Activated CD4-positive, alpha-beta T cell treated with anti-CD3 and anti-CD28 coated beads for 36 hours (primary cell): ENCODE measurements around the gene KCNMA1. TPM values are rescaled to one million over a fixed set of nuclear protein-coding genes. Genes with fewer than 3 reads are reported as not detected.

Experiments
- ATAC-seq: fragments of 200-7000 bp; cut with Tn5 transposase; one replicate; pipeline ENCODE4 v1.10.0; 2021; ENCODE audit warnings: mild to moderate bottlenecking, moderate library complexity
- CTCF ChIA-PET: fragments of 350-600 bp; sonication (Branson Sonifier 250); formaldehyde crosslinking; loops from one replicate; lab custom pipeline; 2021; ENCODE audit warnings: antibody characterized with exemption; lab: Charles Lee
- POLR2A ChIA-PET: fragments of 350-600 bp; sonication (Branson Sonifier 250); formaldehyde crosslinking; loops from one replicate; lab custom pipeline; 2021; ENCODE audit warnings: antibody characterized with exemption, inconsistent platforms; lab: Charles Lee
- DNase-seq: peaks from one replicate; pipeline ENCODE4 v3.0.0-alpha.2; 2020
- H3K27ac Mint-ChIP-seq: one replicate; pipeline ENCODE4 v1.8.0; 2021; ENCODE audit warnings: mixed read lengths
- H3K27me3 Mint-ChIP-seq: one replicate; pipeline ENCODE4 v1.8.0; 2021; ENCODE audit warnings: mixed read lengths
- H3K36me3 Mint-ChIP-seq: one replicate; pipeline ENCODE4 v1.8.0; 2021; ENCODE audit warnings: low read depth, mixed read lengths
- H3K4me1 Mint-ChIP-seq: one replicate; pipeline ENCODE4 v1.8.0; 2021; ENCODE audit warnings: mixed read lengths
- H3K4me3 Mint-ChIP-seq: one replicate; pipeline ENCODE4 v1.8.0; 2021; ENCODE audit warnings: mild to moderate bottlenecking, moderate library complexity, mixed read lengths
- H3K9me3 Mint-ChIP-seq: one replicate; pipeline ENCODE4 v1.8.0; 2021; ENCODE audit warnings: low read depth, mixed read lengths
- intact Hi-C, 2 experiments: fragments of 100-400 bp; cut with DNase I in 1 of 2; cut with micrococcal nuclease in 1 of 2; formaldehyde crosslinking; loops; one replicate each; pipeline versions ENCODE4 v1.14.2 to v1.15.1; 2022 to 2024; cut with DNase I, micrococcal nuclease
- total RNA-seq, 2 experiments: library from RNA; stranded (reverse); gene quantifications; one replicate each; pipeline ENCODE4 v1.2.3, GENCODE V29; 2021

Gene KCNMA1
- total RNA-seq, 2 experiments from 2014 or later = 0.18 TPM; not detected in 1

DNA sequence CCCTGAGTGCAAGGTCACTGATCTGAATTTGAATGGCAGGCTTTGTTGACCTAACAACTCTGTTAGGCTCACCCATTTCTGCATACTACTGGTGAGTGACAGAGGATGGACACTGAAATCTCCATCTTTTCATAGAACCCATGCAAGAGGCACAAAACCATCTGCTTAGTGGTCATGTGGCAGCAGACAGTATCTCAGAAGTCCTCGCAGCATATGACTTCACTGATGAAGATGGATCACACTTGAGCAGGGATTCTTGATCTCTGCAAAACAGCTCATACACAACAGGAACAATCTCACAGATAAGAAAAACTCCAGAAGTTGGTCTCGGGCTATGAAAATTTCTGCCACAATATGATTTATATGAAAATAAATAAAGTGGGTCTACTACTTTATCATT is 487.9 kb downstream of the KCNMA1 start:
- H3K9me3 Mint-ChIP-seq = no peaks in the 10 kb centered on the region
- ATAC-seq (no peak), DNase-seq (no peak)
- intact Hi-C loops = no loop called here
- H3K27ac Mint-ChIP-seq = no peak overlapping the region
- H3K4me1 Mint-ChIP-seq = no peaks in the 10 kb centered on the region
- H3K36me3 Mint-ChIP-seq = no peaks in the 10 kb centered on the region
- no peak overlapping the region for H3K4me3 Mint-ChIP-seq
- peaks cover 2% of the 10 kb centered on the region for H3K27me3 Mint-ChIP-seq
- ChIA-PET CTCF (no interaction called here), POLR2A (no interaction called here)

DNA sequence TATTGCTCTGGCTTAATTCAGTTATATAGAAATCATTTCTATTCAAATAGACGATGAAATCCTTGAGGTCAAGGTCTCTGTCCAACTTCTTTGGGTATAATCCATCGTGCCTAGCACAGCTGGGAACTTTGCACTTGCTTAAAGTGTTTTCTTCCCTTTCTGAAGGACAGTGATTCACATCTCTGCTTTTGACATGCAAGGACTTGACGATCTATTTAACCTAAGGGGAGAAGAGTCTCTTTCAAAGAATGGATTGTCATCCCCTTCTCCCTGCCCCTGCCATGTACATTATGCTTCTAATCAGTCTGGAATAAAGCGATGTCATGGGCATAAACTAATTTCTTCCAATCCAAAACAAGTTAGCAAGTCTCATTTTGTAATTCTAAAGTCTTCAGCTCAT is 488.6 kb downstream of the KCNMA1 start:
- no peak for ATAC-seq
- no peaks in the 10 kb centered on the region for H3K36me3 Mint-ChIP-seq
- H3K9me3 Mint-ChIP-seq = no peaks in the 10 kb centered on the region
- H3K27me3 Mint-ChIP-seq = peaks cover 4% of the 10 kb centered on the region
- H3K4me1 Mint-ChIP-seq = no peaks in the 10 kb centered on the region
- ChIA-PET POLR2A (no interaction called here), CTCF (interaction anchor here (0.6 to 0.8 kb wide), 2 partner anchors 496 to 563 kb away, joined by 3 read pairs; no protein-coding TSS in a partner anchor)
- no peak for DNase-seq
- no peak overlapping the region for H3K27ac Mint-ChIP-seq
- intact Hi-C loops = no loop called here
- no peak overlapping the region for H3K4me3 Mint-ChIP-seq

DNA sequence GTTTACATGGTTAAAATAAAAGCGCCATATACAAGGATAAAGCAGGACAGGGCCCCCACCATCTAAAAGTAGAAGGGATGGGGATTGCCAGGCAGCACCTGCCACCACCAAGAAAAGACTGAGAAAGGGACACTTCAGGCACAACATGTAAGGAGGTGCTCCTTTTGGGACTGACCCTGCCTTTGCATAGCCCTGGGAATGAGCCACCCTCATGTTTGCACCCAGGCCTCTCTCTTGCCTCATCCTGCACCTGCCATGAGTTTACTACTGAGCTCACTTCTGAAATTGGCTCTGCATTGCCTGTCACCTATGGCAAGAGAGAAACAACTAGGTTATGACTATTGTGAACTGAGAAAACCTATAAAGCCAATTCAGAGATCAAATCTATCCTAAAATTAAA is 489.7 kb downstream of the KCNMA1 start:
- Mint-ChIP-seq H3K27ac (no peak overlapping the region), H3K27me3 (peaks cover 5% of the 10 kb centered on the region), H3K36me3 (no peaks in the 10 kb centered on the region), H3K4me3 (no peak overlapping the region), H3K9me3 (no peaks in the 10 kb centered on the region), H3K4me1 (no peaks in the 10 kb centered on the region)
- POLR2A ChIA-PET = no interaction called here
- DNase-seq = no peak
- CTCF ChIA-PET = interaction anchor here (0.8 to 1.1 kb wide), 2 partner anchors 9 to 18 kb away, joined by 3 to 6 read pairs; no protein-coding TSS in a partner anchor
- intact Hi-C loops = no loop called here
- ATAC-seq = no peak

DNA sequence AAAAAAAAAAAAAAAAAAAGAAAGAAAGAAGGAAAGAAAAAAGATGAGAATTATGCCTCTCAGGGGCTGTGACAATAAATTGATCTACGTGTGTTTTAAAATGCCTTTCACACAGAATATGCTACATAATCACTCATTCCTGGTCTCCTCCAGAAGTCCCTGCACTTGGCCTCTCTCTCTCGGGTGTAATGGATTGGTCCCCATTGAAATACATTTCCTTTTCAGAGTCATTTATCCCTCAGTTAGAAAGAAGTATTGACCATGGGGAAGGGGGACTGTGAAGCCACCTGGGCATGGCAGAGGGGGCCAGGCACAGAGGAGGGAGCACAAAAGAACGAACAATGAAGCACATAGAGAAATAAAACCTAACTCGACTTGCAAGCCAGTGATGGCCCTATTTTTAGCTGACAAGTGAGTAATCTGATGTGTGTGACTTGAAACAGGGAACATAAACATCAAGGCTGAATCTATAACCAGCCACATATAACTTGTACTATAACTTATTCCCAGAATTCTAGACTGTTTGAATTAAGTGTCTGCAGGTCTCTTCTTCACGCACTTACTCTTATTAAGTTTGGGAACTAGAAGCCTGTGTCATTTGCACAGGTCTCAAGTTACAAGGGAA is 490.8 kb downstream of the KCNMA1 start:
- Mint-ChIP-seq H3K27me3 (peaks cover 3% of the 10 kb centered on the region), H3K4me1 (no peaks in the 10 kb centered on the region), H3K36me3 (no peaks in the 10 kb centered on the region), H3K27ac (no peak overlapping the region), H3K4me3 (no peak overlapping the region), H3K9me3 (no peaks in the 10 kb centered on the region)
- ChIA-PET POLR2A (no interaction called here), CTCF (no interaction called here)
- ATAC-seq (no peak), DNase-seq (no peak)
- intact Hi-C loops = no loop called here

DNA sequence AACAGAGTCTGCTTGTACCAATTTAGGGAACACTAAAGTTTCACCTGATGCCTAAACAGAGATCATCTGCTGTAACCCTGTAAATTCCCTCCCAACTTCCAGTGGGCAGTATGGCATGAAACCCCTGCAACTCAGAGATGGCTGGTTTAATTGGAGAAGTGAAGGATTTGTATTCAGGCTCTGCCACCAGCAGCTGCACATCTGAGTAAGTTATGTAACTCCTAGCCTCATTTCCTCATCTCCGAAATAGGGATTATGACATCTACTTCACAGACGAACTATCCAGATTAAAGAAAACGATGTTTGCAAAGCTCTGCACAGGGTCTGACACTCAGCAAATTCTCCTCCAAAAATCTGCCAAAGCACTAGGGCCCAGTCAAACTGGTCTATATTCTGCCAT is 493.0 kb downstream of the KCNMA1 start:
- H3K27ac Mint-ChIP-seq = no peak overlapping the region
- intact Hi-C loops = no loop called here
- POLR2A ChIA-PET = no interaction called here
- no peaks in the 10 kb centered on the region for H3K4me1 Mint-ChIP-seq
- peaks cover 6% of the 10 kb centered on the region for H3K27me3 Mint-ChIP-seq
- H3K9me3 Mint-ChIP-seq = no peaks in the 10 kb centered on the region
- DNase-seq (no peak), ATAC-seq (no peak)
- no peak overlapping the region for H3K4me3 Mint-ChIP-seq
- no peaks in the 10 kb centered on the region for H3K36me3 Mint-ChIP-seq
- CTCF ChIA-PET = interaction anchor here (0.6 kb wide), 1 partner anchor 21 kb away, joined by 3 read pairs; no protein-coding TSS in a partner anchor

DNA sequence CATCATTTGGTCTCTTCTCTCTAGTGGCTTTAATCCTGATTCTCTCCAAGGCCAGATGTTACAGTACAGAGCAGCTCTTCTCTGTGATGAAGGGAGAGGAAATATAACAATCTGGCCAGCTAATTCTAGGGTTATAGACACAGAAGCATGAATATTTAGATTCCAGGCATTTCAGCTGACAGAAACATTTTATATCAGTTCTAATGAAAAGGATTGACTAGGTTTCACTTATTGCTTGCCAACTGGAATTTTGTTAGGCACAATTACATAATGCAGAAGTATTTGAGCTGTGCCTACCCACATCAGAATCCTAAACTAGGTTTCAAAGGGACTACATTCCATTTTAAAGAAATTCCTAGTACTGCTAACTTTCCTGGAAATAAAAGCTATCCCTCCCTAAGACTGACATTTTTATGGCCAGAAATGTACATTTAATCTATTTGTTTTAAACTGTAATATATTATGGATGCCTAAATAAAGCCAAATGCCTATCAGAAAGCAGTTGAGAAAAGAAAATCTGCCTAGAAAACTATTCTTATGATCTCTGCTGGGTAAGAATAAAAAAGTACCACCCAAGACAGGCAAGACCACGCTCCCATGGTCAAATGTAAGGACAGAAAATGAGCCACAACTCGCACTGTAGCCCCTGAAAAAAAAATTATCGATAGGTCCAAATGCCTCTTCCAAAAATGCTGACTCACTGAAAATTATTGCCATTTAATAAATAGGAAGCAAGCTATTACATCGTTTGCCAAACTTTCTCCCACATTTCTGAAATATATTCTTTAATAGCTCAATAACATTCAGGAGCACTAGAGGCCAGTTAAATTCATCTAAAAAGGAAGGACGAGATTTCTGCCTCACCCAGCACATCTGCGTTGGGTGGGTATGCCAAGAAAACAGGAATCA is 498.1 kb downstream of the KCNMA1 start:
- ChIA-PET POLR2A (no interaction called here), CTCF (interaction anchor here (0.6 to 1.0 kb wide), 2 partner anchors 9 to 34 kb away, joined by 3 read pairs; no protein-coding TSS in a partner anchor)
- H3K36me3 Mint-ChIP-seq = no peaks in the 10 kb centered on the region
- intact Hi-C loops = no loop called here
- H3K27me3 Mint-ChIP-seq = peaks cover 7% of the 10 kb centered on the region
- H3K9me3 Mint-ChIP-seq = no peaks in the 10 kb centered on the region
- H3K4me1 Mint-ChIP-seq = no peaks in the 10 kb centered on the region
- no peak for DNase-seq
- no peak overlapping the region for H3K4me3 Mint-ChIP-seq
- no peak overlapping the region for H3K27ac Mint-ChIP-seq
- ATAC-seq = no peak

DNA sequence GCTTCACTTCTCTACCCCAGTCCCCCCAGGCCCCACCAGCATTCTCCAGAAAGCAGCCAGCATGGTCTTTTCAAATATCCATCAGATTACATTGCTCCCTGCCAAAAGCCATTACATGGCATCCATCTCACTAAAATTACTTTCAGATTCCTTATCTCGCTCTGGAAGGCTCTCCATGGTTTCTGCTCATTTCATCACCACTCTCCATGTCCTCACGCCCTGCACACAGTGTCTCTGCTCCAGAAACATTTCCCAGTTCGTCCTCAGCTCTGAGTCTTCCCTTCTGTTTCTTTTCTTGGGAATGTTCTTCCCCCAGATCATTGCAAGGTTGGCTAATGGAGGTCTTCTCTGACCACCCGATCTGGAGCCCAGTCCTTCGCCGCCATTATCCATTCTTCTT is 499.1 kb downstream of the KCNMA1 start:
- no peaks in the 10 kb centered on the region for H3K4me1 Mint-ChIP-seq
- POLR2A ChIA-PET = no interaction called here
- H3K27me3 Mint-ChIP-seq = peaks cover 5% of the 10 kb centered on the region
- DNase-seq (no peak), ATAC-seq (no peak)
- no peak overlapping the region for H3K4me3 Mint-ChIP-seq
- CTCF ChIA-PET = interaction anchor here (1.0 kb wide), 1 partner anchor 10 kb away, joined by 3 read pairs; no protein-coding TSS in a partner anchor
- H3K9me3 Mint-ChIP-seq = no peaks in the 10 kb centered on the region
- H3K36me3 Mint-ChIP-seq = no peaks in the 10 kb centered on the region
- no peak overlapping the region for H3K27ac Mint-ChIP-seq
- intact Hi-C loops = no loop called here

DNA sequence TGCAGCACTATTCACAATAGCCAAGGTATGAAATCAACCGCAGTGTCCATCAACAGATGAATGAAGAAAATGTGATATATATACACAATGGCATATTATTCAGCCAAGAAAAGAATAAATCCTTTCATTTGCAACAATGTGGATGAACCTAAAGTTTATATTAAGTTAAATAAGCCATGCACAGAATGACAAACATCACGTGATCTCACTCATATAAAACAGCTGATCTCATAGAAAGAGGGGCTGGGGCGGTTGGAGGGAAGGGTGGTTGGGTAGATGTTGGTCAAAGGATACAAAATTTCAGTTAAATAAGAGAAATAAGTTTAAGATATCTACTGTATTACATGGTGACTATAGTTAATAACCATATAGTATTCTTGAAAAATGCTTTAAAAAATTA is 502.1 kb downstream of the KCNMA1 start:
- Mint-ChIP-seq H3K27ac (no peak overlapping the region), H3K4me3 (no peak overlapping the region), H3K4me1 (no peaks in the 10 kb centered on the region), H3K36me3 (no peaks in the 10 kb centered on the region), H3K27me3 (peaks cover 6% of the 10 kb centered on the region), H3K9me3 (no peaks in the 10 kb centered on the region)
- ChIA-PET POLR2A (no interaction called here), CTCF (no interaction called here)
- intact Hi-C loops = no loop called here
- no peak for DNase-seq
- no peak for ATAC-seq

DNA sequence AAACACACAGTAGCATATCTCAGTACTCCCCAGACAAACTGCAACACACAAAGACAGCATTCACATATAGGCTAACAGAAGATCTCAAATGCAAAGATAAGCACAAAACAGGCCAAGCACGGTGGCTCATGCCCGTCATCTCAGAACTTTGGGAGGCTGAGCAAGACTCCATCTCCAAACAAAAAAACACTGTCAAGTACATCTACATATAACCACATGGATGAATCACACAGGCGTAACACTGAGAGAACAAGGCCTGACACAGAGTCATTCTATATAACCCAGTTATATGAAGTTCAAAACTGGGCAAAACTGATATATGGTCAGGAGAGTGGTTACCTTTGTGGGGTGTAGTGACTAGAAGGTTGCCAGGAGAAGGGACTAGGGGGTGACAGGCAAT is 506.4 kb downstream of the KCNMA1 start:
- no peak overlapping the region for H3K27ac Mint-ChIP-seq
- CTCF ChIA-PET = no interaction called here

DNA sequence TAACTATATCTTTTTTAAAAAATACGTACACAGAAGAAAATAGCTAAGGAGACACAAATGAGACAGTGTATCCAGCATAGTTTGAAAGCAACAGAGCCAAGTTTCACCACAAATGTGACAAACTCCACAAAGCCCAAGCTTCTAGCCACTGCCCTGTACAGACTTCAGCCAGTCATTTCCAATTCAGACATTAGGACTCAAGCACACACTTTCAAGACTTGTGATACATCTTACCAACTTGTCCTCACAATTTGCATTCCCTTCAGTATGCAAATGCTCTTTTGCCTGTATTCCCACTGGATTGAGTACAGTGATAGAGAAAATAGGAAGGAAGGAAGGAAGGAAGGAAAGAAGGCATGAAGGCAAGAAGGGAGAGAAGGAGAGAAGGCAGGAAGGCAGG is 510.4 kb downstream of the KCNMA1 start:
- POLR2A ChIA-PET = no interaction called here
- no peak for ATAC-seq
- H3K4me3 Mint-ChIP-seq = no peak overlapping the region
- no peaks in the 10 kb centered on the region for H3K36me3 Mint-ChIP-seq
- H3K27ac Mint-ChIP-seq = no peak overlapping the region
- intact Hi-C loops = no loop called here
- DNase-seq = no peak
- no peaks in the 10 kb centered on the region for H3K9me3 Mint-ChIP-seq
- H3K4me1 Mint-ChIP-seq = no peaks in the 10 kb centered on the region
- peaks cover 7% of the 10 kb centered on the region for H3K27me3 Mint-ChIP-seq
- CTCF ChIA-PET = no interaction called here

More for the DNA sequence above, 506.4 kb downstream of the KCNMA1 start:
- DNase-seq = no peak
- no peaks in the 10 kb centered on the region for H3K9me3 Mint-ChIP-seq
- H3K27me3 Mint-ChIP-seq = peaks cover 5% of the 10 kb centered on the region
- POLR2A ChIA-PET = no interaction called here
- no peaks in the 10 kb centered on the region for H3K4me1 Mint-ChIP-seq
- H3K4me3 Mint-ChIP-seq = no peak overlapping the region
- no peaks in the 10 kb centered on the region for H3K36me3 Mint-ChIP-seq
- no peak for ATAC-seq
- intact Hi-C loops = no loop called here

DNA sequence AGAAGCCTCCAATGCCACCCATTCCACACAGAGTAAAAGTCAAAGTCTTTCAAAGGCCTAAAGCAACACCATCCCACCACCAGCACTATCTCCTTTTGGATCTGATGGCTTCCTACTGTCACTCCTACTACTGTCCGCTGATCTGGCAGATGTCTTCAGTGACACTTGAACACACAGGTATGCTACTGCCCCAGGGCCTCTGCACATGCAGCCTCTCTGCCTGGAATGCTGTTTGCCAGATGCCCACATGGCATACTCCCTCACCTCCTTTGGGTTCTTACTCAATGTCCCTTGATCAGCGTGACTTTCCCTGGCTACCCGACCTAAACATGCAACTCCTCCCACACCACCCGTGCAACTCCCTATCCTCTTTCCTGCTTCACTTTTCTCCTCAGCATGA is 512.4 kb downstream of the KCNMA1 start:
- ATAC-seq (no peak), DNase-seq (no peak)
- H3K27me3 Mint-ChIP-seq = peaks cover 5% of the 10 kb centered on the region
- POLR2A ChIA-PET = no interaction called here
- H3K36me3 Mint-ChIP-seq = no peaks in the 10 kb centered on the region
- no peak overlapping the region for H3K27ac Mint-ChIP-seq
- intact Hi-C loops = no loop called here
- CTCF ChIA-PET = no interaction called here
- H3K4me3 Mint-ChIP-seq = no peak overlapping the region
- H3K4me1 Mint-ChIP-seq = no peaks in the 10 kb centered on the region
- H3K9me3 Mint-ChIP-seq = no peaks in the 10 kb centered on the region

DNA sequence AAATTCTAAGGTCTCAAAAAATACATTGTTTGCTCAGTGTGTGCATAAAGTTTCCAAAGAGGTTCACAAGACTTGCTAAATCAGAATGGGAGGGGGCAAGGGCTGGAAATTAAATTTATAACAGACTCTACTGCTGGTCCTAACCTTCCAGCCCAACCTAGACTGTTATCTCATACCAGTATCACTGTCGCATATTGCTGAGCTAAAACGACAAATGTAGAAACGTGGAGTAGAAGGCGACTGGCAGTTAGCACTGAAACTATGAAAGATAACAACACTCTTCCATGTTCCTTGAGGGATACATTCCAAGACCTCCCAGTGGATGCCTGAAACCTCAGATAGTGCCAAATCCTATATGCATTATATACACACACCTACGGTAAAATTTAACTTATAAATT is 514.3 kb downstream of the KCNMA1 start:
- ATAC-seq = no peak
- no peaks in the 10 kb centered on the region for H3K36me3 Mint-ChIP-seq
- intact Hi-C loops = no loop called here
- no peaks in the 10 kb centered on the region for H3K9me3 Mint-ChIP-seq
- H3K4me1 Mint-ChIP-seq = no peaks in the 10 kb centered on the region
- no peak overlapping the region for H3K4me3 Mint-ChIP-seq
- ChIA-PET CTCF (no interaction called here), POLR2A (no interaction called here)
- peaks cover 9% of the 10 kb centered on the region for H3K27me3 Mint-ChIP-seq
- no peak for DNase-seq
- no peak overlapping the region for H3K27ac Mint-ChIP-seq
